GM18519 (cell line): ENCODE results near the gene FAM209A.
"Not testable (repeated sequence)": the region's sequence is repeated elsewhere in the genome, so short reads cannot be mapped to it uniquely, and the experiment has no call there.

Source experiments
- ATAC-seq: cut with Tn5 transposase; IDR thresholded peaks from one replicate; pipeline ENCODE4 v1.9.1; 2021; ENCODE audit warnings: mild to moderate bottlenecking, moderate library complexity; ENCODE audit not compliant: unreplicated experiment, low FRiP score

The FAM209A gene

DNA sequence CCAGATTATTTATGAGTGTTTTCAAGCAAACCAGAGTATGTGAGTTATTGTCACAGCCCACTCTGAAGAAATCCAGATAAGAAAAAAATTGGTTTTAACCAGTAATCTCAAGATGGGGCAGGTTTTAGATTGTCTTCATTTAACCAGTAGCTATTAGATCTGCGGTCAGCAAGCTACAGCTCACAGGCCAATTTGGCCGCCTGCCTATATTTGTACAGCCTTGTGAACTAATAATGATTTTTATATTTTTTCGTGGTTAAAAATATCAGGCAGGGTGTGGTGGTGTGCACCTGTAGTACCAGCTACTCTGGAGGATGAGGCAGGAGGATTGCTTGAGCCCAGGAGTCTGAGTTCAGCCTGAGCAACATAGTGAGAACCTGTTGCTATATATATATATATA, 13.5 kb downstream of the FAM209A start:
- no peak for ATAC-seq

- no peak for ATAC-seq
Measured at GRCh38 chr20:56540415-56540814, 15.9 kb downstream of the FAM209A start.

DNA sequence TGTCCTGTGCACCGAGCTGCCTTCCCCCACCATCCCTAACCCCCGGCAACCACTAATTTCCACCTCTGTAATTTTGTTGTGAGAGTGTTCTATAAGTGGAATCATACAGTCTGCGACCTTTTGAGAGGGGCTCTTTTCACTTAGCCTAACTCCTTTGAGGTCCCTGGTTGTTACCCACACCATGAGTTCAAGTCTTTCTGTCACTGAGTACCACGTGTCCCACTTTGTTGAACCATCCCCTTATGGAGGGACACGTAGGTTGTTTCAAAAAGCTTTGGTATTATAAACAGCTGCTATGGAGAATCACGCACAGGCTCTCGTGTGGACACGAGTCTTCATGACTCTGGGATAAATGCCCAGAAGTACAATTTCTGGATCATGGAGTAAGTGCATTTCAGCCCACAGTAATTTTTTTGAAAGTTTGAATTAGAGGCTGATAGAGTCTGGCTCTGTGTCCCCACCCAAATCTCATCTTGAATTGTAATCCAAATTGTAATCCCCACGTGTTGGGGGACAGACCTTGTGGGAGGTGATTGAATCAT, 18.0 kb downstream of the FAM209A start:
- ATAC-seq, result no peak

GRCh38 chr20:56551571-56551970, 27.0 kb downstream of the FAM209A start:
- ATAC-seq, result no peak

DNA sequence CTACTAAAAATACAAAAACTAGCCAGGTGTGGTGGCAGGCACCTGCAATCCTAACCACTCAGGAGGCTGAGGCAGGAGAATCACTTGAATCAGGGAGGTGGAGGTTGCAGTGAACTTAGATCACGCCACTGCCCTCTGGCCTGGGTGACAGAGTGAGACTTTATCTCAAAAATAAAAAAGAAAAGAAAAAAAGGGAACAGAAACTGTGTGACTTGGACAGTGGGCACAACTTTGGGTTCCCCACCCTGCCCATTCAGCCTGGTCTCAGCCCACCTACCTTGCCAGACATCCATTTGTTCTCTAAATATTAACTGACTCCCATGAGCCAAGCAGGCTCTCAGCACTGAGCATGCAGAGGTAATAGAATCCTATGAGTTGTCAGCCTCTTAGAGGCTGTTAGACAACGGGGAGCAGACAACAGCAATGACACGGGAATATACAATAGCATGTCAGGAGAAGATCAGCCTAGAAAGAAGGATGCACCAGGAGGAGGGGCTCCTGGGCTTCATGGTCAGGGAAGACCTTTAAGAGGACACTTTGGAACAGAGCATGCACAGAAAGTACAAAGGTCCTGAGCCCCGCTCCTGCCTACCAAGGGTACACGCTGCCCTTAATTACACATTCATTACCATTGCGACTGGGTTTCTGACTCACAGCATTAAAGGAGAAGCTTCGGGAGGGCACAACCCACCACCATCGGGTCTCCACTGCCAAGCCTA, 28.5 kb downstream of the FAM209A start:
- ATAC-seq, result no peak

DNA sequence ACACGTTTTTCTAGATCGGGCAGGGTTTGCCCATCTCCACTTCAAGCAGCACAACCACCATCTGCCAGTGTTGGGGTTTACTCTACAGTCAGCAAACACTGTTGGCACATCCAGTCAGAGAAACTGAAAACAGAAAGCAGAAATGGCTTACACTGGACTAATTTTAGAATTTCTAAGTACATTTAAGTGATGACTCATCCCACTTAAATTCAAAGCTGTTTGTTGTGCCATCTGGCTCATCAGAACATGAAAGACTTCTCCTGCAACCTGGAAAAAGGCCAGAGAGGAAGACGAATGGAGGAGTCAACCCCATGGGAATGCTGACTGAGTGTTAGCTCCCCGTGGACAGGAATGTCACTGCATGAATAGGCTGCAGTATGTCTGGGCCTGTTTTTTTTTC, 30.3 kb downstream of the FAM209A start:
- ATAC-seq, result peak; percentile 91

- ATAC-seq, result no peak
Measured at GRCh38 chr20:56558968-56559367, 34.4 kb downstream of the FAM209A start.

DNA sequence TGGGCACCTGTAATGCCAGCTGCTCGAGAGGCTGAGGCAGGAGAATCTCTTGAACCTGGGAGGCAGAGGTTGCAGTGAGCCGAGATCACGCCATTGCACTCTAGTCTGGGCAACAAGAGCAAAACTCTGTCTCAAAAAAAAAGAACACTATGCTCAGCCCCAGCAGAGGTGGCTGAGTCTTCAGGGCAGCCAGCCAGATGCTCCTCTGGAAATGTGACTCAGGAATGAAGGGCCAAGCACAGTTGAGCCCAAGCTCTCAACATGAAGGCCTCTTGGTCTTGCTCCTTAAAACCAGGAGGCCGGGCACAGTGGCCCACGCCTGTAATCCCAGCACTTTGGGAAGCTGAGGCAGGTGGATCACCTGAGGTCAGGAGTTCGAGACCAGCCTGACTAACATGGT, 40.0 kb downstream of the FAM209A start:
- ATAC-seq, result not testable (repeated sequence)

DNA sequence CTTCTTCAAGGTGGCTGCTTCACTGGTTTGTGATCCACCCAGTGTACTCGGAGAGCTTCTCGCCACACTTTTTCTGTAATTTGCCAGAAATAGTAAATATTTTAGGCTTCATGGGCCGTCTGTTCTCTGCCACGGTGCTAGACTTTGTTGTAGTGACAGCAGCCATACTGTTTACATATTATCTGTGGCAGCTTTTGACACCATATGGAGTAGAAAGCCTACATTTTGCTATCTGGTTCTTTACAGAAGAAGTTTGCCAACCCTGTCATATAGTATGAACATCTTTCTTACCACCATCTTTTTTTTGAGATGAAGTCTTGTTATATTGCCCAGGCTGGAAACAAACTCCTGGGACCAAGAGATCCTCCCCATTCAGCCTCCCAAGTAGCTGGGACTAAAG, 41.0 kb downstream of the FAM209A start:
- no peak for ATAC-seq

DNA sequence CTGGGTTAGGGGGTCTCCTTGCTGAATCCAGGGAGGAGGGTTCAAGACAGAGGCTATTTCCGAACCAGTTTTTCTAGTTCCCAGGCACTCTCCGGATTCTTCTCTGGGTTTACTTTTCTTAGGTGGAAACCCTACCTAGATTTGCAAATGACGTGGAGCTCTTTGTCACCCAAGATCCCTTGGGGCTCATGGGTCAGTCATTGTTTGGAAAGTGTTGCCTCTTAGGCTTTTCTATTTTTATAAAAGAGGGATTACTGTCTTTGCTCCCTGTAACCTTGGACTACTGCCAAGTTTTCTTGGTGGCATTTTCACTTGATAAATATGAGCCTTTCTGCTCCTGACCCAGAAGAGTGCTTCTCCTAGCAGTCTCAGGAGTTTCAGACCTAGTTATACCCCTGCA, 42.1 kb downstream of the FAM209A start:
- ATAC-seq, result no peak

GRCh38 chr20:56570832-56571231, 46.3 kb downstream of the FAM209A start:
- no peak for ATAC-seq

- no peak for ATAC-seq
Measured at GRCh38 chr20:56572172-56572571, 47.6 kb downstream of the FAM209A start.

GRCh38 chr20:56573986-56574385, 49.4 kb downstream of the FAM209A start:
- ATAC-seq, result no peak

- no peak for ATAC-seq
Measured at GRCh38 chr20:56574531-56575142, 50.1 kb downstream of the FAM209A start.

GRCh38 chr20:56575157-56575556, 50.6 kb downstream of the FAM209A start:
- ATAC-seq, result no peak
